ENCODE results near the gene SPDYE17.
"Not testable (repeated sequence)": the region's sequence is repeated elsewhere in the genome, so short reads cannot be mapped to it uniquely, and the experiment has no call there.

SPDYE17 gene

GRCh38 chr7:76998285-76998589 lies 33.9 kb downstream of the SPDYE17 start:
- no peak for DNase-seq

DNA sequence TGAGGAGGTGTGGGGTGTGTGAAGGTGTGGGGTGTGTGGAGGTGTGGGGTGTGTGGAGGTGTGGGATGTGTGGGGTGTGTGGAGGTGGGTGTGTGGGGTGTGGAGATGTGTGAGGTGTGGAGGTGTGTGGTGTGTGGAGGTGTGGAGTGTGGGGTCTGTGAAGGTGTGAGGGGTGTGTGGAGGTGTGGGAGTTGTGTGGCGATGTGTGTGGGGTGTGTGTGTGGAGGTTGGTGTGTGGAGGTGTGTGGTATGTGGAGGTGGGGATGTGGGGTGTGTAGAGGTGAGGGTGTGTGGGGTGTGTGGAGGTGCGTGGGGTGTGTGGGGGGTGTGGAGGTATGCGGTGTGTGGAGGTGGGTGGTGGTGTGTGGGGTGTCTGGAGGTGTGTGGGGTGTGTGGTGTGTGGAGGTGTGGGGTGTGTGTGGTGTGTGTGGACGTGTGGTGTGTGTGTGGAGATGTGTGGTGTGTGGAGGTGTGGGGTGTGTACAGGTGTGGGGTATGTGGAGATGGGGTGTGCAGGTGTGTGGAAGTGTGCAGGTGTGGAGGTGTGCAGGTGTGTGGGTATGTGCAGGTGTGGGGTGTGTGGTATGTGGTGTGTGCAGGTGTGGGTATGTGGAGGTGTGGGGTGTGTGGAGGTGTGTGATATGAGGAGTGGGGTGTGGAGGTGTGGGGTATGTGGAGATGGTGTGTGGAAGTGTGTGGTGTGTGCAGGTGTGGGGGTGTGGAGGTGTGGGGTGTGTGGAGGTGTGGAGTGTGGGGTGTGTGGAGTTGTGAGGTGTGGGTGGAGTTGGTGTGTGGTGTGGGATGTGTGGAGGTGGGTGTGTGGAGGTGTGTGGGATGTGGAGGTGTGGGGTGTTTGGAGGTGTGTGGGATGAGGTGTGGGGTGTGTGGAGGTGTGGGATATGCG lies 34.5 kb downstream of the SPDYE17 start:
- DNase-seq: no peak

DNA sequence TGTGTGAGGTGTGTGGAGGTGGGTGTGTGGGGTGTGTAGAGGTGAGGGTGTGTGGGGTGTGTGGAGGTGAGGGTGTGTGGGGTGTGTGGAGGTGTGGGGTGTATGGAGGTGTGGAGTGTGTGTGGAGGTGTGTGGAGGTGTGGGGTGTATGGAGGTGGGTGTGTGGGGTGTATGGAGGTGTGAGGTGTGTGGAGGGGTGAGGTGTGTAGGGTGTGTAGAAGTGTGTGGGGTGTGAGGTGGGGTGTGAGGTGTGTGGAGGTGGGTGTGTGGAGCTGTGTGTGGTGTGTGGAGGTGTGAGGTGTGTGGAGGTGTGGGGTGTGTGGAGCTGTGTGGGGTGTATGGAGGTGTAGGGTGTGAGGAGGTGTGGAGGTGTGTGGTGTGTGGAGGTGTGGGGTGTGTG lies 35.2 kb downstream of the SPDYE17 start:
- not testable (repeated sequence) for DNase-seq

DNA sequence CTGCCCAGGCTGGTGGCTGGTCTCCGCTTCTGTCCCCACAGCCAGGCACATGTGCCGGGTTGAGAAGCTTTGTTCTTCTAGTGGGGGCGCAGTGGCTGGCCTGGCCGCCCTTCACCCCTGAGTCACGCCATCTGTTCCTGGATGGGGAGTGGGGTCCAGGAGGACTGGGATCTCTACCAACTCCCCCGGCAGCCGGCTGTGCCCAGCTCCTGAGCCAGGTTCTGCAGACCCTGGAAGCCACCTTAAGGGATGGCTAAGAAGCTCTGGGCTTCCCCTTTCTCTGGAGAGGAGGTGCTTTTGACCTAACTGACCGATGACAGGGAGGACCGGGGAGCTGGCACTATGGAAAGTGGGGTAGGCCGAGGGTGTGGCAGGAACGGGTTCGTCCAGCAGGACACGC lies 37.9 kb downstream of the SPDYE17 start:
- not testable (repeated sequence) for DNase-seq

- not testable (repeated sequence) for DNase-seq
Observed at GRCh38 chr7:76993831-76994230, 38.3 kb downstream of the SPDYE17 start.

DNA sequence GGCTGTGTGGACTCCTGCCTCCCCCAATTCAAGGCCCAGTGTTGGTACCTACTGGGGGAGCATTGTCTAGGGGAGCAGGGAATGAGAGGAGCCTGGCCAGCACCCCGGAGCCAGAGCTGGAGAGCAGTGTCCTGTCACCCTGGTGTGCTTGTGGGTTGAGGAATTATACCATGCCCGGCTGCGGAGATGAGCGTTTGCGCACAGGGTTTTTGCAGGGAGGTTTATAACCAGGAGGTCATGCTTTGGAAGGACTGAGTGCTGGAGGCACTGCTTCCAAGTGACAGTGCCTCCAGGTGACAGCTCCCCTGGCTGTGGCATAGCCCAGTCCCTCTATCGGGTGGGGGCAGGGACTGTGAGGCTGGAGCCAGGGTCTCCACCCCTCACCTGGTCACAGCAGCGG lies 39.3 kb downstream of the SPDYE17 start:
- not testable (repeated sequence) for DNase-seq

- not testable (repeated sequence) for DNase-seq
Observed at GRCh38 chr7:76992204-76992603, 40.0 kb downstream of the SPDYE17 start.

DNA sequence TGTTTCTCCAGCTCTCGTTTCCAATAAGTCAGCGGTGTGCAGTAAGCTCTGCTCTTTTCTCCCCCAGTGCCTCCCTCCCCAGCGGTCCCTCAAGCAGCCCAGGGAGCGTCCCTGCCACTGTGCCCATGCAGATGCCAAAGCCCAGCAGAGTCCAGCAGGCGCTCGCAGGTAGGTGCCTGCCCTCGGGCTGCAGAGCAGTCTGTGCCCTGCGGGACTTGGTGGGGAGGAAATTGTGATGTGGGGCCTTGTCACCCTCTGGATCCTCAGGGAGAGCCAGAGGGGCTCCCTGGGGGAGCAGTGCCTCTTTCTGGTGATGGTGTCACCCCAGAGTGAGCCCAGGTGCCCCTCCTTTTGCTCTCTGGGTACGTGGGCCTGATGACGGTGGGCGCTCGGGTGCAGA lies 42.0 kb downstream of the SPDYE17 start:
- DNase-seq: not testable (repeated sequence)

DNA sequence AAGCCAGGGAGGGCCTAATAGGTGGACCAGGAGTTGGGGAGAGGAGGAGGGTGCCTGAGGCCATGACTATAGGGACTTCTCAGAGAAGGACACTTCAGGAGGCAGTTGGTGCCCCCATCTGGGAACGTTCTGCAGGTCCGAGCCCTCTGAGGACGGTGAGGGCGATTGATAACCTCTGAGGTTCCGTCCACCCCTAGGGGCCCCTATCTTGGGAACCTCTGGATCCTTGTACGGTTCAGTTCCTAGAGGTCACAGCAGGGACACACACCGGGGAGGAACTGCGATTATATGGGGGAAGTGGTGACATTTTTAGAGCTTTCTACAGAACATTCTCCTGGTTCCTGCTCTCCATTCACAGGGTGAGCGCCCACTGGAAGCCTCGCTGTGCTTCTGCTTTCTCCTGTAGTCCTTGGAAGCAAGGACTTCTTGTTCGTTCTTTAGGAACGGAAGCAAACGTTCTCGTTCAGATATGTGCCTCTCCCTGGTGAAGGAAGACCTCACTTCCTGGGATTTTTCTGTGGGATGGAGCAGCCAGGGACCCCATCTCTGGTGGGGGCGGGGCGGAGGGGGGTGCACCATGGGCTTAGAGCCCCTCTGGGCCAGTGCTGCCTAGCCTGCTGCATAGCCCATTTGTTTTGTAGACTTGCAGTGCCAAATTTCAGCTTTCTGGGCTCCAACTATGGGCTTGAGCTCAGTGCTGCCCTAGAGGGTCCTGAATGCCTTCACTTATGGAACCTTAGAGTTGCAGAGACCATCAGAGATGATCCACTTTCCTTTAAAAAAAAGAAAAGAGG lies 46.0 kb downstream of the SPDYE17 start:
- DNase-seq: not testable (repeated sequence)

DNA sequence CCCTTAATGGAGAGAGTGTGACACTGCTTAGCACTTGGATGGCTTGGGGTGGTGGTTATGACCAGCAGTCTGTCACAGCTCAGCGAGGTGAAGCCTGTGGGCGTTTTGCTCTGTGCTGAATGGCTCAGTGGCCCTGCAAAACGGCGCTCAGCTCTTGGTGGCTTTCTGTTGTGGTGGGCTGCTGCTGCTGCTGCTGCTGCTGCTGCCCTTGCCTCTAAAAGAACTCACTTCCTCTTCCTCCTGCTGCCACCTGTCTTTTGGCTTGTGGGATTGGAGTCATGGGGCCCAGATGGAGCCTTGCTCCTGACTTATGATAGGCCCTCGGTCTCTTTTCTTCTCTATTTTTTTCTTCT lies 47.4 kb downstream of the SPDYE17 start:
- DNase-seq: not testable (repeated sequence)

DNA sequence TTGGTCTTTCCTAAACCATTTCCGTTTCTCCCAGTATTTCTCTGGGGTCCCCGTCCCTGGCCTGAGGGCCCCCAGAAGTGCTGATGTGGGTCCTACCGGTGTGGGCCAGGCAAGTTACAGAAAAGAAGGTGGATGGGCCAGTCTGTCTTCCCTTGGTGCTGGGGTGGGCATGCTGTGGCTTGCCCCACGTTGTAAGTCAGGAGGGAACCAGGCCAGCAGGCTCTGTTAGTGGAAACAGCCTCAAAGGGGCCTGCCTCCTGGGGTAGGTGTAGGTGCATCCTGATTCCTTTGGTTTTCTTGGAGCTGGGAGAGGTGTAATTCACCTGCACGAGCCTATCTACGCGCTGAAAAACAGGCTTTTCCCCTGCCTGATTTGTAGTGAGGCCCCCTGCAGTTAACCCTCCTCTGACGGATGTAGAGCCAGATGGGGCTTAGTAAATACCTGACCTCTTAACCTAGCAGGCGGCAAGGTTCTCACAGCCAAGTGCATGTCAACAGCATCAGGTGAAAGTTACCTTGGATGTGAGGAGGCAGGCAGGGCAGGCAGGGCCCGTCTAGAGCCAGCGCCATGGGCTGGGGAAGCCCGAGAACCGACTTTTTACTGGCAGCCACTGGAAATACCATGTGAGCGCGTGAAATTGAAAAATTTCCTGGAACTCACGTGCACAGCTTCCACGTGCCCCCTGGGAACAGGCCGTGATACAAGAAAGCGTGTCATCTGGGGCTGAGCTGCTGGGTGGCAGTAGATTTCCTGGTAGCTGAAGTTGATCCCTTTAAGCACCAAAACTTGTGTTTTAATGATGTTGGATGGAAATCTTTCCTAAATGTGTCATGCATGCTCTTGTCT lies 48.0 kb downstream of the SPDYE17 start:
- DNase-seq: not testable (repeated sequence)

DNA sequence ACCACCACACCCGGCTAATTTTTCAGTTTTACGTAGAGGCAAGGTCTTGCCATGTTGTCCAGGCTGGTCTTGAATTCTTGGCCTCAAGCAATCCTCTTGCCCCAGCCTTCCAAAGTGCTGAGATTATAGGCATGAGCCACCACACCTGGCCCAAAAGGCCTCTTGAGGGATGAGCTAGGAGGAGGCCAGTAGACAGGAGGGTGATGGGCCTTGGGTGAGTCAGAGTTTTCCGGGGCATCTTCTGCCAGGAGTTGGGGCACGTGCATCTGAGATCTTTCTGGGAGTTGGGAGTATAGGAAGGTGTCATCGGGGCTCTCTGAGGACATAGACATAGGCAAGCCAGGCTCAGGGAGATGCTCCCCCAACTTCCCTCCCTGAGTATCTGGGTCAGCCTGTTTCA lies 48.8 kb downstream of the SPDYE17 start:
- not testable (repeated sequence) for DNase-seq

GRCh38 chr7:76982501-76982900 lies 49.7 kb downstream of the SPDYE17 start:
- not testable (repeated sequence) for DNase-seq

GRCh38 chr7:76981187-76981970 lies 50.8 kb downstream of the SPDYE17 start:
- not testable (repeated sequence) for DNase-seq

DNA sequence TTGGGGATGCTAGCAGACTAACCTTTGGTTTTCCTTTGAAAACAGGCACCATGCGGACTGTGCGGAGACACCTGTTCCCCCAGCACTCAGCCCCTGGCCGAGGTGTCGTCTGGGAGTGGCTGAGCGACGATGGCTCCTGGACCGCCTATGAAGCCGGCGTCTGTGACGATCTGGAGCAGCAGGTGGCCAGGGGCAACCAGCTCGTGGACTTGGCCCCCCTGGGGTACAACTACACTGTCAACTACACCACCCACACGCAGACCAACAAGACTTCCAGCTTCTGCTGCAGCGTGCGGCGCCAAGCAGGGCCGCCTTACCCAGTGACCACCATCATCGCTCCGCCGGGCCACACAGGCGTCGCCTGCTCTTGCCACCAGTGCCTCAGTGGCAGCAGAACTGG lies 51.6 kb downstream of the SPDYE17 start:
- DNase-seq: not testable (repeated sequence)

- not testable (repeated sequence) for DNase-seq
Observed at GRCh38 chr7:76977761-76978367, 54.3 kb downstream of the SPDYE17 start.

GRCh38 chr7:76974793-76975579 lies 57.2 kb downstream of the SPDYE17 start:
- not testable (repeated sequence) for DNase-seq

DNA sequence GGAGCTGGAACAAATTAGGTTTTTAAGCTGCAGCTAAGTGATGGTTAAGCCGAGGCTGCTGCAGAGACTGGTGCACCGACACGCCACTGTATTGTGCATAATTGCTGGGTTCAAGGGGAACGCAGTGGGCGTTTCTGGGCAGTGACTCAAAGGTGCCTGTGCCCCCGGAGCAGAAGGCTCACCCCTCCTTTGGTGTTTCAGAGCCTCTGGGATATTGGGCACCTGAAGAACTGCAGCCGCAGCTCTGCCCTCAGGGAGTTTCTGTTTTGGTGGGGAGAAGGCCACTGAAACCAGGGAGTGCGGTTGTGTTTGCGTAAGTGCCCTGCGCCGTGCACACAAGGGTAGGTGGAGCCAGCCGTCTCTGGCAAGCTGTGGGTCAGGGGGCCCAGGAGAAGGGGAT lies 57.8 kb downstream of the SPDYE17 start:
- DNase-seq: not testable (repeated sequence)

- not testable (repeated sequence) for DNase-seq
Observed at GRCh38 chr7:76972391-76972790, 59.8 kb downstream of the SPDYE17 start.

Data from activated effector memory CD4-positive, alpha-beta T cell treated with Interleukin-2 at 50 U/mL for 16 hours (primary cell).